DMS79 treated with DMSO at 0.1 percent for 48 hours (cell line): ENCODE measurements around the gene SENP5.
"Not testable (repeated sequence)": the region's sequence is repeated elsewhere in the genome, so short reads cannot be mapped to it uniquely, and the experiment has no call there.

Source experiments
- DNase-seq: peaks from one replicate; lab custom pipeline; 2025; lab: John Stamatoyannopoulos, UW

Gene SENP5

DNA sequence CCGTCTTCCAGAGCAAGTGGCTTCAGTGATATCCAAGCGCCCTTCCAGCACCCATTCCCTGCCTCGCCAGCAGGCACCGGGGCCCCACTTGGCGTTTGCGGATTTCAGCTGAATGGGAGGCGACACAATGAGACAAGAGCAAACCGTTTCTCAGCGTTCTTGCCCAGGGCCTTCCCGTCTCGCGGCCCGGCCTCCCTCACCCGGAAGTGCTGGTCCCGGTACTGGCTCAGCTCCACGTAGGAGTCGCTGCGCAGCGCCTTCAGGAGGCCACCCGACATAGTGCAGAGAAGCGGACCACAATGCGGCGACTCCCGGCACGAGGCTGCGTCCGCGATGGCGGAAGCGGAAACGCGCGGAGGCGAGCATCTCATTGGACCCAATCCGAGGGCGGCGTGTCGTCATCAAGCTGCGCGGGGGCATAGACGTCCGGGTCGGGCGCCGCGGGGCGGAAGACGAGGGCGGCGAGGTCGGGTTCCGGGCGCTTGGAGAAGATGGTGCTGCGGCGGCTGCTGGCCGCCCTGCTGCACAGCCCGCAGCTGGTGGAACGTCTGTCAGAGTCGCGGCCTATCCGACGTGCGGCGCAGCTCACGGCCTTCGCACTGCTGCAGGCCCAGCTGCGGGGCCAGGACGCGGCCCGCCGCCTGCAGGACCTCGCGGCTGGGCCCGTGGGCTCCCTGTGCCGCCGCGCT lies 74.7 kb downstream of the SENP5 start, which contains the start of gene NCBP2:
Gene NCBP2 (minus strand): TSS at position 303 of the 689 bp plus-strand sequence. CDS start 25 bp downstream, at position 278.
- DNase-seq: peak; percentile 99

DNA sequence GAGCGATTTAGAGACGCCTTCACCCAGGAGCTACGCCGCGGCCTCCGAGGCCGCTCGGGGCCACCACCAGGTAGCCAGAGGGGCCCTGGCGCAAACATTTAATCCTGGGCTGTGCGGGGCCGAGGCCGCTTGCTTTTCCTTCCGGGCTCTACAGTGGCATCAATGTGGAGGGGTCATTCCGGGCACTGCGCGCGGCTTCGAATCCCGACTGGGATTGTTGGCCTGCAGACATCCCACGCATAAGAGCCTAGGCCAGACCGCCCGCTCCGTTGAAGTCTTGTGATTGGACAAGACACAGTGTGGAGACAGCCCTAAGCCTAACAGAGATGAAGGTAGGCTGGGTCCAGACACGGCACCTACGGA lies 75.2 kb downstream of the SENP5 start:
- DNase-seq: no peak

GRCh38 chr3:196944037-196944790 lies 76.5 kb downstream of the SENP5 start:
- DNase-seq: not testable (repeated sequence)

GRCh38 chr3:196947136-196947859 lies 79.6 kb downstream of the SENP5 start:
- no peak for DNase-seq

DNA sequence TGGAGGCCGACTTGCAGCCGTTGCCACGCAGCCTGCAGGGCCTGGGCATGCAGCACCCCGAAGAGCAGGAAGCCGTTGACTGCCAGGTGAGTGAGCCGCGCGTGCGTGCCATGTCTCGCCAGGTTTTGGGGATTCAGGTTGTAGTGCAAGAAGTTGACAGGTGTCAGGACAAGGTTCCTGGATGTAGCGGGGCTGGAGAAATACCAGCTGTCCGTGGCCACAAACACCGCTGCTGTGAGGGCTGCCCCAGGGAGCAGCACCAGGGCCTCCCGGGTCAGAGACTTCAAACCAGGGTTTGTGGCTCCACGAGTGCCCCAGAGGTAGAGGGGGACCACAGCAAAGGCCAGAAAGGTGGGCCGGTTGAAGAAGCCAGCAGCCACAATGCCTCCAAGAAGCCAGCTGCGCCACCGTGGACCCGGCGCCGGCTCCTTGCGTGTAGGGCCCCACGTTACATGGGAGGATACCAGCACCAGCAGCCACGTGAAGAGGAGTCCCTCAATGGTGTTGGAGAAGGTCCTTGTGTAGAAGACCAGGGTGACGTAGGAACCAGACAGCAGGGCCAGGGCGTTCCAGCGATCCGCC lies 80.2 kb downstream of the SENP5 start:
- DNase-seq: no peak

DNA sequence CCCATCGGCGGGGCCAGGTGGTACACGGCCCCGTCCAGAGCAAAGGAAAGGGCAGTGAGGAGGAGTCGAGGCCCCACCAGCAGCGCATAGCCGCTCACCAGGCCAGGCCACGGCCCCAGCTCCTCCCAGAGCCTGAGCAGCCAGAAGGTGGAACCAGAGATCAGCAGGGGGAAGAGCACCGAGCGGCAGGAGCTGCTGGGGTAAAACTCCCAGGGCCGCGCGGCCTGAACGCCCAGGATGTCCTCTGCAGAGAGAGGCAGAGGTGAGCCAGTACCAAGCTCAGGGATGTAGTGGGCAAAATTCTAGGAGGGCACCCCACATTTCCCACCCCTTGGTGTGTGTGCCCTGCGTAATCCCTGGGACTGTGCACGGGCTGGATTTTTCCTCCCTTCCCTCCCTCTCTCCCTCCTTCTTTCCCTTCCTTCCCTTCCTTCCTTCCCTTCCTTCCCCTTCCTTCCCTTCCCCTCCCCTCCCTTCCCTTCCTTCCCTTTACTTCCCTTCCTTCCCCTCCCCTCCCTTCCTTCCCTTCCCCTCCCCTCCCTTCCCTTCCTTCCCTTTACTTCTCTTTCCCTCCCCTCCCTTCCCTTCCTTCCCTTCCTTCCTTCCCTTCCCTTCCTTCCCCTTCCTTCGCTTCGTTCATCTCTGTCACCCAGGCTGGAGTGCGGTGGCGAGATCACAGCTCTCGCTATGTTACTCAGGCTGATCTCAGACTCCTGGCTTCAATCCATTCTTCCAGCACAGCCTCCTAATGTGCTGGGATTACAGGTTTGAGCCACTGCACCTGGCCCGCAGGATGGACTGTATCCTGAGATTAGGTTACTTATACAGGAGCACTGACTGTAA lies 80.9 kb downstream of the SENP5 start:
- DNase-seq: no peak

- no peak for DNase-seq
Observed at GRCh38 chr3:196949285-196949619, 81.5 kb downstream of the SENP5 start.

- no peak for DNase-seq
Observed at GRCh38 chr3:196949750-196950149, 82.0 kb downstream of the SENP5 start.

DNA sequence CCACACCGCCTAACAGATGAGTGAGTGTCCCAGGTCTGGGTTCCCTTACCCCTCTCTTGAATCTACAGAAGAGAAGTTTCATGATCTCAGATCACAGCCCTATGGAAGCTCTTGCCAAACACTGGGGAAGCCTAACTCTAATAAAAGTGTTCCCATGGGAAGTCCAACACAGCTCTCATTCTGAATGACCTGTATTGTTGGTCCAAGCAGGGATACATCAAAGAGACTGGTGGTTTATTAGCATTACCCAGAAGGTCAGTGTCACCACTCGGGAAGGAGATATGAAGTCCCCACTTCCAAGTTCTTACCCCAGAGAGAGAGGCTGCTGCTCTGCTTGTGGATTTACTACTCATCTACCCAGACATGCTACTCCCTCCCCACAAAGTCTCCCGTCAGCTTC lies 83.7 kb downstream of the SENP5 start:
- DNase-seq: no peak

DNA sequence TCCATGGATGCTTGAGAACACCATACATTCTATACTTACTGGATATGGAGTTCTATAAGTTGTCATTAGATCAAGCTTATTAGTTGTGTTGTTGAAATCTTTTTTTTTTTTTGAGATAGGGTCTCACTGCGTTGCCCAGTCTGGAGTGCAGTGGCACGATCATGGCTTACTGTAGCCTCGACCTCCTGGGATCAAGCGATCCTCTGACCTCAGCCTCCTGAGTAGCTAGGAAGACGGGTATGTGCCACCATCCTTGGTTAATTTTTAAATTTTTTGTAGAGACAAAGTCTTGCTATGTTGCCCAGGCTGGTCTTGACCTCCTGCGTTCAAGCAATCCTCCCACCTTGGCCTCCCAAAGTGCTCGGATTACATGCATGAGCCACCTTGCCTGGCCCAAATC lies 87.1 kb downstream of the SENP5 start:
- no peak for DNase-seq

- DNase-seq: no peak
Observed at GRCh38 chr3:196962108-196962929, 94.6 kb downstream of the SENP5 start.

DNA sequence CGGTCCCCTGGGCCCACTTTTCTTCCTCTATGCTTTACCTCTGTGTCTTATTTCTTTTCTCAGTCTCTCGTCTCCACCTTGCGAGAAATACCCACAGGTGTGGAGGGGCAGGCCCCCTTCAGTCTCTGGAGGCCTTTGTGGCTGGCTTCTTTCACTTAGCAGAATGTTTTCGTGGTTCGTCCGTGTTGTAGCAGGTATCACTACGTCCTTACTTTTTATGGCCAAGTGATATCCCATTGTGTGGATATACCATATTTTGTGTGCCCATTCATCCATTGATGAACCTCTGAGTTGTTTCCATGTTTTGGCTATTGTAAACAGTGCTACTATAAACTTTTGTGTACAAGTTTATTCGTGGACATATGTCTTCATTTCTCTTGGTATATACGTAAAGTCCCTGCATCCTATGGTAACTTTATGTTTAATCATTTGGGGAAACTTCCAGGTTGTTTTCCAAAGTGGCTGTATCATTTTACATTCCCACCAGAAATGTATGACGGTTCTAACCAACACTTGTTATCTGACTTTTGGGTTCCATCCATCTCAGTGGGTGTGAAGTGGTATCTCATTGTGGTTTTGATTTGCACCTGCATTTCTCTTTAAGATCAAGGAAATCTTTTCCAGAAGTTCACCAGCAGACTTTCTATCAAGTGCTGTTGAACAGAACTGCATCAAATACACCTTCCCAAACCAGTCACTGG lies 95.4 kb downstream of the SENP5 start:
- no peak for DNase-seq

DNA sequence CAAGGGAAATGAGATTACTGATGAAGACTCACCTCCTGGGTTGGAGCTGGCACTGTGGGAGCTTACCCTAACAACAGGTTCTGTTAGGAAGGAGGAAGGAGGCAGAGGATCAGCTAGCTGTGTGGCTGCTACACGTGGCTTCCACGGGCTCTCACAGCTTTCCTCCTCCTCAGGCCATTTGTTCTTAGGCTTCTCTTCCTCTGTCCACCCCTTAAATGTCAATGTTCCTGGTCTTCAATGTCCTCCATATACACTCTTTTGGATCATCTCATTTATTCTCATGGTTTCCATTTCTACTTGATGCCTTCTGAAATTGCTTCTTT lies 95.9 kb downstream of the SENP5 start:
- no peak for DNase-seq

- no peak for DNase-seq
Observed at GRCh38 chr3:196965112-196965803, 97.5 kb downstream of the SENP5 start.

DNA sequence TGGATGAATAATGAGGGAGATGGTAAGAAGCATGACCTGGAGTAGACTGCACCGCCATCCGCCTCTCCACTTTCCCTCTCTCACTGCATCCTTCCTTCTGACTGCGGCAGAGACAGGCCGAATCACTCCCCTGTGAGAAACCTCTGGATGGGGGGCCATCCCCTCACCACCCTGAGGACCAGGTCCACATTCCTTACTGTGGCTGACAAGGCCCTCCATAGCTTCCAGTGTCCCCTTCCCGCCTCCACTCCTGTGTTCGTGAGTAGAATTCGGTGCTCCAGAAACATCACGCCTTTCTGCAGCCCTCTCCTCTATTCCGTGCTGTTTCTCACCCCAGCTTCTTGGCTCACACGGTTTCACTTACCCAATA lies 98.1 kb downstream of the SENP5 start:
- no peak for DNase-seq

- DNase-seq: no peak
Observed at GRCh38 chr3:196966526-196967401, 99.0 kb downstream of the SENP5 start.

DNA sequence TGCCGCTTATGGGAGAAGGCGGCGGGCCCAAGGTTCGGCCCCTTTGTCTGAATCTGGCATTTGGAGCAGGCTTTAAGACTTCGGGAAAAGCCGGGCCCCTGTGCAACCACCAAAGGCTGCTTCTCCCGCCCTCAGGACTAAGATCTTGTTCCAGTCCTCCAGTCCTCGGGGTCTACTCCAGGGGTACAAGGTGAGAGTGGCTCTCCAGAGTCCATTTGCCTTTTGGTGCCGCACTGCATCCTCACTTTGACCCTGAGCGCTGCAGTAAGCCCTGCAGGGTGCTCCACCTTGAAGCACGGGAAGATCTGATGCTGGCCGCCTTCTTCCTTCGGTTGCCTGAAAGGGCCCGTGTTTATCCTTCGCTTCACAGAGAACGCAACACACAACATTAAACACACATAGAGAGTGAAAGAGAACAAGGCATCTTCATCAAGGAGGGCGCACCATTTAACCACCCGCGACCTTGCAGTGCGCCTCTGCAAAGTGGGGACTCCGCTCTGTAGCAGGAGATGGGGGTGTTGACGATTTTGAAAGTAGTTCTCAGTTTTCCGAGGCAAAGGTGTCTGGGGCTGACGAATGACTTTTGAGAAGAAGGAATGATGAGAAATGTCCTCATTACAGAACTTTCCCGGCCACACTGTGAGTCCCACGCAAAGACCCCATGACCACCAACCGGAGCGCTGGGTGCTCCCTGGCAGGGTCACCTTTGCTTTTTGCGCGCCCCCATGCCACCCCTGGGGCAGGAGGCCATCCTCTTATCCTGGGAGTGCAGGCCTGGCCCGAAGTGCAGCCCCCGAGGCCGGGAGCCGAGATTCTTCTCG lies 99.9 kb downstream of the SENP5 start:
- DNase-seq: no peak
